ENCODE data around the gene RACGAP1. TPM values are rescaled to one million over a fixed set of nuclear protein-coding genes. Genes with fewer than 3 reads are reported as not detected.

RACGAP1 gene
- total RNA-seq, 2 donors from 2014 or later = 2.6 to 3.3 TPM

DNA sequence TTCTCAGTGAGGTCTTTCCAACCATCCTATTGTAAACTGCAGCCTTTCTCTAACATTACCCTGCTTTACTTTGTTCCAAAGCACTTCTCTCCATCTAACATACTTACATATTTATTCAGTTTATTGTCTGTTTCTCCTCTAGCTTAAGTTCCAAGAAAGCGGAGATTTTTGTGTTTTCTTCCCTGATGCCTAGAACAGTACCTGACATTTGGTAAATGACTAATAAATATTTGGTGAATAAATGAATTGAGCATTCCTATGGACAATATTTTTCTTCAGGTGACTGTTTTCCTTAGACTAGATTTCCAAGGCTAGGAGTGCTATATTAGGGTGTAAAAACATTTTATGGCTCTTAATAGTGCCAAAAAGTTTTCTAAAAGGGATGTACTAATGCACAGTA, 2.4 kb downstream of the RACGAP1 start:
- H3K36me3 ChIP-seq = no peaks in the 10 kb centered on the region
- no peaks in the 10 kb centered on the region for H3K9me3 ChIP-seq
- TF ChIP-seq, protein P1, sequence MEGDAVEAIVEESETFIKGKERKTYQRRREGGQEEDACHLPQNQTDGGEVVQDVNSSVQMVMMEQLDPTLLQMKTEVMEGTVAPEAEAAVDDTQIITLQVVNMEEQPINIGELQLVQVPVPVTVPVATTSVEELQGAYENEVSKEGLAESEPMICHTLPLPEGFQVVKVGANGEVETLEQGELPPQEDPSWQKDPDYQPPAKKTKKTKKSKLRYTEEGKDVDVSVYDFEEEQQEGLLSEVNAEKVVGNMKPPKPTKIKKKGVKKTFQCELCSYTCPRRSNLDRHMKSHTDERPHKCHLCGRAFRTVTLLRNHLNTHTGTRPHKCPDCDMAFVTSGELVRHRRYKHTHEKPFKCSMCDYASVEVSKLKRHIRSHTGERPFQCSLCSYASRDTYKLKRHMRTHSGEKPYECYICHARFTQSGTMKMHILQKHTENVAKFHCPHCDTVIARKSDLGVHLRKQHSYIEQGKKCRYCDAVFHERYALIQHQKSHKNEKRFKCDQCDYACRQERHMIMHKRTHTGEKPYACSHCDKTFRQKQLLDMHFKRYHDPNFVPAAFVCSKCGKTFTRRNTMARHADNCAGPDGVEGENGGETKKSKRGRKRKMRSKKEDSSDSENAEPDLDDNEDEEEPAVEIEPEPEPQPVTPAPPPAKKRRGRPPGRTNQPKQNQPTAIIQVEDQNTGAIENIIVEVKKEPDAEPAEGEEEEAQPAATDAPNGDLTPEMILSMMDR (IDR thresholded peaks at IDR 0.05) = no peak
- no peak overlapping the region for H3K27ac ChIP-seq
- no peak for DNase-seq (ENCODE audit: low spot score)
- H3K4me1 ChIP-seq = peaks cover 0 to 11% of the 10 kb centered on the region in 2 donors
- H3K27me3 ChIP-seq = no peaks in the 10 kb centered on the region
- H3K4me3 ChIP-seq = no peak overlapping the region

- Histone ChIP-seq H3K4me1 (peaks cover 0 to 15% of the 10 kb centered on the region in 2 donors), H3K4me3 (no peak overlapping the region), H3K9me3 (no peaks in the 10 kb centered on the region), H3K27me3 (no peaks in the 10 kb centered on the region), H3K36me3 (no peaks in the 10 kb centered on the region), H3K27ac (no peak overlapping the region)
- TF ChIP-seq, protein P1 (IDR thresholded peaks at IDR 0.05) = no peak
- DNase-seq (ENCODE audit: low spot score) = no peak
Measured at GRCh38 chr12:50021031-50021430, 4.3 kb downstream of the RACGAP1 start.

GRCh38 chr12:50019524-50019923, 5.8 kb downstream of the RACGAP1 start:
- no peak for DNase-seq (ENCODE audit: low spot score)
- TF ChIP-seq, protein P1 (IDR thresholded peaks at IDR 0.05) = no peak
- Histone ChIP-seq H3K27ac (no peak overlapping the region), H3K4me3 (no peak overlapping the region), H3K4me1 (peaks cover 0 to 9% of the 10 kb centered on the region in 2 donors), H3K27me3 (no peaks in the 10 kb centered on the region), H3K36me3 (no peaks in the 10 kb centered on the region), H3K9me3 (no peaks in the 10 kb centered on the region)

GRCh38 chr12:50018968-50019367, 6.3 kb downstream of the RACGAP1 start:
- Histone ChIP-seq H3K36me3 (no peaks in the 10 kb centered on the region), H3K27me3 (no peaks in the 10 kb centered on the region), H3K27ac (no peak overlapping the region), H3K4me1 (peaks cover 0 to 5% of the 10 kb centered on the region in 2 donors), H3K4me3 (no peak overlapping the region), H3K9me3 (no peaks in the 10 kb centered on the region)
- TF ChIP-seq, protein P1 (IDR thresholded peaks at IDR 0.05) = no peak
- no peak for DNase-seq (ENCODE audit: low spot score)

DNA sequence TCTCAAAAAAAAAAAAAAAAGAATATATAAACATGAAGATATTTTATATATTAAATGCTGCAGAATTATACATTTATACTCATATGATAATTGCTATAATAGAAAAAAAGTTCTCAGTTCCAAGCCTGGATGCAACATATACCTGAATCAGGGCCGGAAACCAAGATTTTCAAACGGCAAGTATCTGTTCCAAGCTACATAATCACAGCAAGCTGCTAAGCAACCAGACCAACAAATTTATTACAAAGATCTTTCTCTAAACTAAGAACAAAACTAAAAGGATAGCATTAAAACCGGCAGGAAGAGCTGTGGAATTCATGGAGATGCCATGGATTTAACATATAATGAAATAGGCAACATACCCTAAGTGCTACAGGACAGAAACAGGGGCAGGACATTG, 7.1 kb downstream of the RACGAP1 start:
- H3K9me3 ChIP-seq = no peaks in the 10 kb centered on the region
- no peaks in the 10 kb centered on the region for H3K27me3 ChIP-seq
- DNase-seq (ENCODE audit: low spot score) = no peak
- H3K4me1 ChIP-seq = peaks cover 0 to 5% of the 10 kb centered on the region in 2 donors
- TF ChIP-seq, protein P1 (IDR thresholded peaks at IDR 0.05) = no peak
- H3K4me3 ChIP-seq = no peak overlapping the region
- H3K36me3 ChIP-seq = no peaks in the 10 kb centered on the region
- peak overlapping the region in 1 of 2 donors; percentile 40 for H3K27ac ChIP-seq

GRCh38 chr12:50017641-50018040, 7.7 kb downstream of the RACGAP1 start:
- Histone ChIP-seq H3K4me1 (peaks cover 0 to 5% of the 10 kb centered on the region in 2 donors), H3K4me3 (no peak overlapping the region), H3K36me3 (no peaks in the 10 kb centered on the region), H3K27ac (peak overlapping the region in 1 of 2 donors; percentile 40), H3K9me3 (no peaks in the 10 kb centered on the region), H3K27me3 (no peaks in the 10 kb centered on the region)
- TF ChIP-seq, protein P1 (IDR thresholded peaks at IDR 0.05) = no peak
- no peak for DNase-seq (ENCODE audit: low spot score)
